Parathyroid adenoma (tissue), 2 donors: ENCODE measurements around the gene EP400.

ENCODE experiments used
- H2AFZ ChIP-seq: fragments of 300-600 bp; sonication (generic); one replicate; pipeline ENCODE4 v1.7.0; 2017; ENCODE audit warnings: antibody characterized with exemption, mild to moderate bottlenecking
- H3K27ac ChIP-seq: fragments of 300-600 bp; sonication (generic); one replicate; pipeline ENCODE4 v1.7.0; 2017
- H3K27me3 ChIP-seq: fragments of 300-600 bp; sonication (generic); one replicate; pipeline ENCODE4 v1.7.0; 2017; ENCODE audit warnings: low read length; ENCODE audit not compliant: control insufficient read depth, insufficient read depth
- H3K36me3 ChIP-seq: fragments of 300-600 bp; sonication (generic); one replicate; pipeline ENCODE4 v1.7.0; 2017; ENCODE audit warnings: low read length; ENCODE audit not compliant: control insufficient read depth, insufficient read depth
- H3K4me1 ChIP-seq: fragments of 300-600 bp; sonication (generic); one replicate; pipeline ENCODE4 v1.7.0; 2017; ENCODE audit warnings: control low read depth
- H3K4me2 ChIP-seq: fragments of 300-600 bp; sonication (generic); one replicate; pipeline ENCODE4 v1.7.0; 2017; ENCODE audit warnings: low read length
- H3K4me3 ChIP-seq: fragments of 300-600 bp; sonication (generic); one replicate; pipeline ENCODE4 v1.7.0; 2017; ENCODE audit warnings: low read depth, low read length
- H3K79me2 ChIP-seq: fragments of 300-600 bp; sonication (generic); one replicate; pipeline ENCODE4 v1.7.0; 2017; ENCODE audit warnings: control low read depth
- H3K9ac ChIP-seq: fragments of 300-600 bp; sonication (generic); one replicate; pipeline ENCODE4 v1.7.0; 2017; ENCODE audit warnings: mild to moderate bottlenecking
- H3K9me3 ChIP-seq: fragments of 300-600 bp; sonication (generic); one replicate; pipeline ENCODE4 v1.7.0; 2017; ENCODE audit warnings: low read length; ENCODE audit not compliant: control insufficient read depth
- TF ChIP-seq, protein P1 (sequence below): fragments of 300-600 bp; sonication (generic); IDR thresholded peaks from one replicate; pipeline ENCODE4 v1.7.0; 2017; ENCODE audit warnings: antibody characterized with exemption, mild to moderate bottlenecking
- donor health status: primary hyperparathyroidism.

The EP400 gene

DNA sequence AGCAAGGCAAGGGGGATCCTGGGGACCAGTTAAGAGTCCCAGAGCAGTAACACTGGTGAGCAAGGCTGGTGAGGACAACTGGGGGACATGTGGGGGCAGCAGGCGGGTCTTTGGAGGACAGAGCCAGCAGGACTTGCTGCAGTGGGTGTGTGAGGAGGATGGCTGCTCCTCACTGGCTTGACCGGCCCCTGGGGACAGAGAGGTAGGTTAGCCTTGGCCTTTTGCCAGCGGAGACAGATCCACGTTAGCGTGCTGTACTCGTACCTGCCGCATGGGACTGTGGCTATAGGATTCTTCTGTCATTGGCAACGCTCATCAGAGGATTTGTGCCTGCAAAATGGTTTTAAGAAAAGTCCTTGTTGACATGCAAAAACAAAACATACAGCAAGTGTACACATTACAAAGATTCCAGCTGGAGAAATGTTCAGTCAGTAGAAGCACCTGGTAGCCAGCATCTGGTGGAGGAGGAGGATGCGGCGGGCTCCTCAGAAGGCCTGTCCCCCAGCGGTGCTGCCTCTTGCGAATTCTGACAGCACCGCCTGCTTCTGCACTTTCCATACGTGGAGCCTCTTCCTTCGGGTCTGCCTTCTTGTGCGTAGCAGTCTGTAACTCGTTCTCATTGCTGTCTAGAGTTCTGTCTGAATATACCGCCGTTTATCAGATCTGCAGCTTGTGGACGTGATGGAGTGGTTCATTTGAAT is 91.3 kb downstream of the EP400 start:
- Histone ChIP-seq H3K4me3 (no peak overlapping the region), H3K27ac (no peak overlapping the region), H3K36me3 (no peaks in the 10 kb centered on the region), H3K27me3 (no peaks in the 10 kb centered on the region), H2AFZ (no peak overlapping the region), H3K4me1 (no peaks in the 10 kb centered on the region), H3K4me2 (no peak overlapping the region), H3K9ac (no peak overlapping the region), H3K79me2 (peaks cover 12% of the 10 kb centered on the region), H3K9me3 (no peaks in the 10 kb centered on the region)
- TF ChIP-seq, protein P1, sequence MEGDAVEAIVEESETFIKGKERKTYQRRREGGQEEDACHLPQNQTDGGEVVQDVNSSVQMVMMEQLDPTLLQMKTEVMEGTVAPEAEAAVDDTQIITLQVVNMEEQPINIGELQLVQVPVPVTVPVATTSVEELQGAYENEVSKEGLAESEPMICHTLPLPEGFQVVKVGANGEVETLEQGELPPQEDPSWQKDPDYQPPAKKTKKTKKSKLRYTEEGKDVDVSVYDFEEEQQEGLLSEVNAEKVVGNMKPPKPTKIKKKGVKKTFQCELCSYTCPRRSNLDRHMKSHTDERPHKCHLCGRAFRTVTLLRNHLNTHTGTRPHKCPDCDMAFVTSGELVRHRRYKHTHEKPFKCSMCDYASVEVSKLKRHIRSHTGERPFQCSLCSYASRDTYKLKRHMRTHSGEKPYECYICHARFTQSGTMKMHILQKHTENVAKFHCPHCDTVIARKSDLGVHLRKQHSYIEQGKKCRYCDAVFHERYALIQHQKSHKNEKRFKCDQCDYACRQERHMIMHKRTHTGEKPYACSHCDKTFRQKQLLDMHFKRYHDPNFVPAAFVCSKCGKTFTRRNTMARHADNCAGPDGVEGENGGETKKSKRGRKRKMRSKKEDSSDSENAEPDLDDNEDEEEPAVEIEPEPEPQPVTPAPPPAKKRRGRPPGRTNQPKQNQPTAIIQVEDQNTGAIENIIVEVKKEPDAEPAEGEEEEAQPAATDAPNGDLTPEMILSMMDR: no peak

DNA sequence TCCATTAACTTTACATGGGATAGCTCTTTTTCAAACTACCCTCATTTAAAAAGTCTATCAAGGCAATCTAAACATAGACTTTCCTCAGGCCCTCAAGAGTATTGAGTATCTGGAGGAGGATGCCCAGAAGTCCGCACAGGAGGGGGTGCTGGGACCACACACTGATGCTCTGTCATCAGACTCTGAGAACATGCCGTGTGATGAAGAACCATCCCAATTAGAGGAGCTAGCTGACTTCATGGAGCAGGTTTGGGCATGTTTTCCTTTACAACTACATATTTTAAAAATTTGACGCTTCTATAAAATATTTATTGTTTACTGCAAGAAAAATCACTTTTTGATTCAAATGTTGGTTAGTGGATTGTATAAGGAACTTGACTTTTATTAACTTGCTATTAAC is 93.5 kb downstream of the EP400 start:
- Histone ChIP-seq H2AFZ (no peak overlapping the region), H3K27me3 (no peaks in the 10 kb centered on the region), H3K27ac (no peak overlapping the region), H3K4me2 (no peak overlapping the region), H3K9ac (no peak overlapping the region), H3K4me1 (no peaks in the 10 kb centered on the region), H3K36me3 (no peaks in the 10 kb centered on the region), H3K79me2 (peaks cover 8% of the 10 kb centered on the region), H3K4me3 (no peak overlapping the region), H3K9me3 (no peaks in the 10 kb centered on the region)
- TF ChIP-seq, protein P1: no peak

DNA sequence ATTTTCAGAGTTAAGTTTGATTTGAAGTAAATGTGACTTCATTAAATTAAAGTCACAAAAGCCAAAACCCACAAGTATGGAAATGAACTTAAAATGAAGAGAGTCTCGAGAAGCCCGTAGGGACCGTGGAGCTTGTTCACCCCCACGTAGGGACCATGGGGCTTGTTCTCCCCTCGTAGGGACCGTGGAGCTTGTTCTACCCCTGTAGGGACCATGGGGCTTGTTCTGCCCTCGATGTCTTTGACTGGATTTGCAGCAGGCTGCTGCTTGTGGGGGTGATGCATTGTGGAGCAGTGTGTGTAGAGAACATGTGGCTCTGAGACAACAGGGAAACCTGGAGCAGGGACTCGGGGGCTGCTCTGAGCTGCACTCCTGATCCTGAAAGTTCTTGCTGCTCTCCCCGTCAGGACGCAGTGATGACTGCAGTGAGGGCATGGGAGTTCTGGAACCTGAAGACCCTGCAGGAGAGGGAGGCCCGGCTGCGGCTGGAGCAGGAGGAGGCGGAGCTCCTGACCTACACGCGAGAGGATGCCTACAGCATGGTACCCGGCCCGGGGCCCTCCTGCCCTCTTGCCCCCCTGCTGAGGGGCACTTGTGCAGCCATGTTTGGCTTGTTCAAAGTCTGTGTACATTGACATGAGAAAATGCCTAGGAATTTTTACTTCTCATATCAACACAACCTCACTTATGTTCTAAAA is 94.2 kb downstream of the EP400 start:
- TF ChIP-seq, protein P1: no peak
- Histone ChIP-seq H3K27me3 (no peaks in the 10 kb centered on the region), H3K36me3 (no peaks in the 10 kb centered on the region), H3K4me2 (no peak overlapping the region), H3K4me1 (no peaks in the 10 kb centered on the region), H2AFZ (no peak overlapping the region), H3K27ac (no peak overlapping the region), H3K79me2 (peaks cover 5% of the 10 kb centered on the region), H3K9ac (no peak overlapping the region), H3K4me3 (no peak overlapping the region), H3K9me3 (no peaks in the 10 kb centered on the region)

DNA sequence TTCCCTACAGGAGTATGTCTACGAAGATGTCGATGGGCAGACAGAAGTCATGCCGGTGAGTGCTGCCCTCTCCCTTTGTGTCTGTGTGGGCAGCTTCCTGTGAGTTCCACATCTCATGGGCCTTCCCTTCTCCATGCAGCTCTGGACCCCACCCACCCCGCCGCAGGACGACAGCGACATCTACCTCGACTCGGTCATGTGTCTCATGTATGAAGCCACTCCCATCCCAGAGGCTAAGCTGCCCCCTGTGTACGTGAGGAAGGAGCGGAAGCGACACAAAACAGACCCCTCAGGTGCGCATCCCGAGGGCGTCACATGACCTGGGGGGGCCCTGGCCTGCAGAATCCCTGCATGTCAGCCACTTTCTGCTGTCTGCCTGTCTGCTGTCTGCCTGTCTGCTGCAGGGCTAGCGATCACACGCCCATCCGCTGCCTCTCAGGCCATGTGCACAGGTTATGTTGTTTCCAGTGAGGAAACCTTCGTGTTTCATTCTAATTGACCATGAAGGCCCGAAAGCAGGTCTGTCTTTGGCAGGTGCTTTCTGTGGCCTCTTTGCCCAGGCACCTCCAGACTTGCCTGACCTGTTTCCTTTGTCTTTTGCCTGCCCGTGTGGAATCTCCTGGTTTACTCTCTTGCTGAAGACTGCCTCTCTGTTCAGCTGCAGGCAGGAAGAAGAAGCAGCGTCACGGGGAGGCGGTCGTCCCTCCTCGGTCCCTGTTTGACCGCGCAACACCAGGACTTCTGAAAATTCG is 95.1 kb downstream of the EP400 start:
- Histone ChIP-seq H3K79me2 (peaks cover 3% of the 10 kb centered on the region), H3K36me3 (no peaks in the 10 kb centered on the region), H3K4me1 (no peaks in the 10 kb centered on the region), H2AFZ (no peak overlapping the region), H3K27me3 (no peaks in the 10 kb centered on the region), H3K4me2 (no peak overlapping the region), H3K4me3 (no peak overlapping the region), H3K9me3 (no peaks in the 10 kb centered on the region), H3K9ac (no peak overlapping the region), H3K27ac (no peak overlapping the region)
- TF ChIP-seq, protein P1: no peak
